Fibroblast of pulmonary artery (primary cell): ENCODE results near the gene LILRA6.
"Not testable (repeated sequence)": the region's sequence is repeated elsewhere in the genome, so short reads cannot be mapped to it uniquely, and the experiment has no call there.

Experiments
- DNase-seq: peaks from one replicate; pipeline ENCODE4 v3.0.0-alpha.2; 2010; ENCODE audit warnings: low read depth
- H3K4me3 ChIP-seq: replicated peaks from 2 replicates; pipeline ENCODE4 v1.5.1; 2011; ENCODE audit warnings: low read depth, mild to moderate bottlenecking, control low read depth, low read length, moderate library complexity
- CTCF ChIP-seq: IDR thresholded peaks from 2 replicates; pipeline ENCODE4 v1.5.1; 2011; ENCODE audit warnings: mild to moderate bottlenecking, control low read depth, low read length, inconsistent platforms; ENCODE audit errors: missing control alignments

LILRA6 gene

GRCh38 chr19:54207983-54208783 is 34.4 kb downstream of the LILRA6 start:
- H3K4me3 ChIP-seq: peak overlapping the region; percentile 24
- DNase-seq: peak; percentile 100
- no peak for TF ChIP-seq CTCF

- H3K4me3 ChIP-seq: peak overlapping the region; percentile 24
- no peak for TF ChIP-seq CTCF
- DNase-seq: no peak
Measured at GRCh38 chr19:54207676-54207982, 35.0 kb downstream of the LILRA6 start.

- not testable (repeated sequence) for DNase-seq, H3K4me3 ChIP-seq
Measured at GRCh38 chr19:54207193-54207592, 35.4 kb downstream of the LILRA6 start.

GRCh38 chr19:54206831-54207177 is 35.8 kb downstream of the LILRA6 start:
- H3K4me3 ChIP-seq: no peak overlapping the region
- DNase-seq: no peak
- TF ChIP-seq CTCF: no peak

GRCh38 chr19:54206030-54206830 is 36.4 kb downstream of the LILRA6 start:
- H3K4me3 ChIP-seq: no peak overlapping the region
- no peak for DNase-seq
- TF ChIP-seq CTCF: no peak

- TF ChIP-seq CTCF: no peak
- DNase-seq: no peak
- no peak overlapping the region for H3K4me3 ChIP-seq
Measured at GRCh38 chr19:54204767-54205468, 37.7 kb downstream of the LILRA6 start.

GRCh38 chr19:54203151-54203611 is 39.4 kb downstream of the LILRA6 start:
- H3K4me3 ChIP-seq: peak overlapping the region; percentile 97
- TF ChIP-seq CTCF: no peak
- DNase-seq: no peak
